Mucosa of gallbladder (tissue), 1 donor: ENCODE measurements around the gene IGFL1. TPM values are rescaled to one million over a fixed set of nuclear protein-coding genes. Genes with fewer than 3 reads are reported as not detected.
A peak's percentile ranks its signal among the peaks of the same experiment; 100 is the strongest.
"Not testable (repeated sequence)": the region's sequence is repeated elsewhere in the genome, so short reads cannot be mapped to it uniquely, and the experiment has no call there.

Experiments used
- DNase-seq: peaks from one replicate; pipeline ENCODE4 v3.0.0-alpha.2; 2020; ENCODE audit warnings: low spot score
- total RNA-seq: library from RNA; stranded (reverse); gene quantifications from one replicate; pipeline ENCODE4 v1.2.1, GENCODE V29; 2021
- donor health status: DM: no; HTN: no; CAD: no.

The IGFL1 gene
- total RNA-seq, 1 donor from 2014 or later: not detected

GRCh38 chr19:46202426-46202825 lies 27.1 kb upstream of the IGFL1 start:
- no peak for DNase-seq

- DNase-seq: no peak
Measured at GRCh38 chr19:46202872-46203860, 26.4 kb upstream of the IGFL1 start.

GRCh38 chr19:46204008-46204407 lies 25.5 kb upstream of the IGFL1 start:
- no peak for DNase-seq

GRCh38 chr19:46205183-46205984 lies 24.2 kb upstream of the IGFL1 start:
- DNase-seq: no peak

- no peak for DNase-seq
Measured at GRCh38 chr19:46206176-46206575, 23.4 kb upstream of the IGFL1 start.

GRCh38 chr19:46206682-46207081 lies 22.9 kb upstream of the IGFL1 start:
- no peak for DNase-seq

GRCh38 chr19:46207858-46208257 lies 21.7 kb upstream of the IGFL1 start:
- not testable (repeated sequence) for DNase-seq

GRCh38 chr19:46209051-46209450 lies 20.5 kb upstream of the IGFL1 start:
- no peak for DNase-seq

- no peak for DNase-seq
Measured at GRCh38 chr19:46209472-46209871, 20.1 kb upstream of the IGFL1 start.

- peak; percentile 31 for DNase-seq
Measured at GRCh38 chr19:46210669-46211068, 18.9 kb upstream of the IGFL1 start.

GRCh38 chr19:46211201-46211881 lies 18.2 kb upstream of the IGFL1 start:
- DNase-seq: peak; percentile 54

- DNase-seq: not testable (repeated sequence)
Measured at GRCh38 chr19:46212592-46212991, 16.9 kb upstream of the IGFL1 start.

- DNase-seq: no peak
Measured at GRCh38 chr19:46213156-46213555, 16.4 kb upstream of the IGFL1 start.

GRCh38 chr19:46213806-46214205 lies 15.7 kb upstream of the IGFL1 start:
- DNase-seq: no peak

GRCh38 chr19:46216612-46217011 lies 12.9 kb upstream of the IGFL1 start:
- no peak for DNase-seq

- no peak for DNase-seq
Measured at GRCh38 chr19:46217476-46217875, 12.1 kb upstream of the IGFL1 start.

- peak; percentile 21 for DNase-seq
Measured at GRCh38 chr19:46218160-46218559, 11.4 kb upstream of the IGFL1 start.

GRCh38 chr19:46220038-46220615 lies 9.4 kb upstream of the IGFL1 start:
- no peak for DNase-seq

- no peak for DNase-seq
Measured at GRCh38 chr19:46221152-46221551, 8.4 kb upstream of the IGFL1 start.

GRCh38 chr19:46221981-46222610 lies 7.4 kb upstream of the IGFL1 start:
- DNase-seq: peak; percentile 43

- DNase-seq: not testable (repeated sequence)
Measured at GRCh38 chr19:46223787-46224186, 5.8 kb upstream of the IGFL1 start.
